ENCODE data around the gene LHX5. TPM values are rescaled to one million over a fixed set of nuclear protein-coding genes. Genes with fewer than 3 reads are reported as not detected.

LHX5 gene
- total and polyA plus RNA-seq, 9 donors = not detected

- Histone ChIP-seq H3K4me3 (no peak overlapping the region), H3K27ac (no peak overlapping the region), H3K4me1 (ENCODE audit: insufficient read depth) (no peaks in the 10 kb centered on the region), H3K27me3 (no peaks in the 10 kb centered on the region), H3K9me3 (no peaks in the 10 kb centered on the region), H3K36me3 (no peaks in the 10 kb centered on the region)
- intact Hi-C loops (cut with DNase I) = no loop called here
- WGBS, 3 donors = 83 to 89% (median 88%) methylated on average over 9 of the region's 9 CpGs
- TF ChIP-seq POLR2A (IDR thresholded peaks at IDR 0.05) (no peak), EP300 (IDR thresholded peaks at IDR 0.05) (no peak), CTCF (IDR thresholded peaks at IDR 0.05) (no peak)
- no peak for DNase-seq
These were observed 57.1 kb downstream of the LHX5 start for GRCh38 chr12:113414519-113415038.

- Histone ChIP-seq H3K9me3 (no peaks in the 10 kb centered on the region), H3K27ac (no peak overlapping the region), H3K4me1 (ENCODE audit: insufficient read depth) (no peaks in the 10 kb centered on the region), H3K27me3 (no peaks in the 10 kb centered on the region), H3K36me3 (no peaks in the 10 kb centered on the region), H3K4me3 (no peak overlapping the region)
- intact Hi-C loops (cut with DNase I) = no loop called here
- no peak for DNase-seq
- no peak for TF ChIP-seq POLR2A (IDR thresholded peaks at IDR 0.05)
- no peak for TF ChIP-seq CTCF (IDR thresholded peaks at IDR 0.05)
- TF ChIP-seq EP300 (IDR thresholded peaks at IDR 0.05) = no peak
- 59 to 65% (median 62%) methylated on average over 11 of the region's 11 CpGs for WGBS, 3 donors
These were observed 58.2 kb downstream of the LHX5 start for GRCh38 chr12:113413488-113413939.

Other genes with a start within 250 kb of the LHX5 start
- 100 to 1,000 TPM in 3 of 7 donors, 10 to 100 TPM in 4; 36.9 to 117 (median 88.0) TPM for gene SLC8B1, start 136.8 kb downstream of the LHX5 start, total RNA-seq
- 10 to 100 TPM; 61.0 to 72.9 TPM for gene SLC8B1, start 136.8 kb downstream of the LHX5 start, polyA plus RNA-seq
- 100 to 1,000 TPM in 1 of 7 donors, 10 to 100 TPM in 6; 31.5 to 101 (median 81.9) TPM for gene PLBD2, start 113.3 kb downstream of the LHX5 start, total RNA-seq
- gene PLBD2, start 113.3 kb downstream of the LHX5 start, polyA plus RNA-seq = 100 to 1,000 TPM in 1 of 2 donors, 10 to 100 TPM in 1; 45.0 to 135 TPM
- 10 to 100 TPM in 1 of 7 donors, 1 to 10 TPM in 2, under 1 TPM in 2, not detected in 2; 0.20 to 12.8 (median 1.0) TPM for gene SDS, start 68.0 kb downstream of the LHX5 start, total RNA-seq
- 1 to 10 TPM in 1 of 2 donors, under 1 TPM in 1; 0.36 to 1.4 TPM for gene SDS, start 68.0 kb downstream of the LHX5 start, polyA plus RNA-seq
- gene SDSL, start 49.5 kb downstream of the LHX5 start, total RNA-seq = 10 to 100 TPM in 1 of 7 donors, 1 to 10 TPM in 6; 1.7 to 19.3 (median 4.5) TPM
- gene SDSL, start 49.5 kb downstream of the LHX5 start, polyA plus RNA-seq = 1 to 10 TPM in 1 of 2 donors, under 1 TPM in 1; 0.43 to 3.0 TPM

All from ovary (tissue), 9 donors.